Measurements from ENCODE around the gene TMEM135.

Gene TMEM135

DNA sequence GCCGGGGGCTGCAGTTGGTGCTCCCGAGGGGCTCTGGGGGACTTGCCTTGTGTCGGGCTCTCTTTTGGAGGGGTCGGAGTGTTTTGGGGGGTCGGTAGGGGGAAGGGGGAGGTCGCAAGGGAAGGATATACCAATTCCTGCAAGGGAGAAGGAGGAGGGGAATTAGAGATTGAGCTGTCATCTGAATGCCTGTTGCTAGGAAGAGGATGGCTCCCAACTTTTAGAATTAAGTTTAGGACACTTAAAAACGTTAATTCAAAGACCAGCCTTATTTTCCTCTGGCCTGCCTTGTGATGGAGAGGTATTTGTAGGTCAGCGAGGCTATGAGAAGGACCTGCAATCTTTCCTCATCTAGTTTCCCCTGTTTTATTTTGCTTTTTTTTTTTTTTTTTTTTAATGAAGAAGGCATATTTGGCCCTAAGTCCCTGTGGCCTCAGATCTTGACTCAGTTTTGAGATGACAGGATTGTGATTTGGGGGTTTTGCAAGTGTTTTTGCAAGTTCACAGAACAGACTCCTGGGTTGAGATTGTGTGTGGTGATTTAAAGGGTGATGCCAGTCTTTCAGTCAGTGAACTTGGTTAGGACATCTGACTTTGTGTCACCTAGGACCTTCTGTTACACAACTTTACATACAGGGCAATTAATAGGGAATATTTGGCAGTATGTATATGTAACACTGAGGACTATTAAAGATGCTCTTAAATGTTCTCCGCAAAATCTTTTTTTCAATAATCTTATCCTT is 672 bp downstream of the TMEM135 start:
- Histone ChIP-seq H3K4me3 (ENCODE audit: low read depth in 1 of 2, low read length in 2 of 2) (peak overlapping the region; percentile 91 to 94), H3K4me1 (ENCODE audit: control insufficient read depth in 1 of 2, insufficient read depth in 2 of 2, low read length in 2 of 2) (peaks cover 23 to 27% of the 10 kb centered on the region in 2 donors), H3K9ac (ENCODE audit: low read depth in 1 of 2, low read length in 2 of 2) (peak overlapping the region; percentile 89 to 93), H3K27ac (ENCODE audit: low read depth, low read length) (peak overlapping the region; percentile 69), H3K36me3 (ENCODE audit: control insufficient read depth in 1 of 2, insufficient read depth in 2 of 2, low read length in 2 of 2) (no peaks in the 10 kb centered on the region), H3K27me3 (ENCODE audit: control insufficient read depth in 1 of 2, insufficient read depth in 2 of 2, low read length in 2 of 2) (no peaks in the 10 kb centered on the region), H3K9me3 (ENCODE audit: control insufficient read depth in 1 of 2, low read length in 2 of 2) (no peaks in the 10 kb centered on the region)

DNA sequence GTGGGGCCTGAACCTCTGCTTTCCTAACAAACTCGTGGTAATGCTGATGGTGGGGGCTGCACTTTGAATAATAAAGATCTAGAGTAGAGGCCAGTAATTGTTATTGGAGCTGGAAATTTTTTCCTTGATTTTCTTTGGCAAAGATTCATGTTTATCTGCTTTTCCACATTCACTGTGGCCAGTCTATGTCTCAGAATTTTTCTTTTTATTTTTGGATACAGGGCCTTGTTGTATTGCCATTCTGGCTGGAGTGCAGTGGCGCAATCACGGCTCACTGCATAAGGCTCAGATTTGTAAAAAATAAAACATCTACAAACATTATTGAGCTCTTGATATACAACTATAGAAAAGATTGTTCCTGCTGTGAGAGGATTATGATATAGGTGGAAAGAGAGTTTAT is 1.6 kb downstream of the TMEM135 start:
- H3K4me3 ChIP-seq (ENCODE audit: low read depth in 1 of 2, low read length in 2 of 2), result peak overlapping the region; percentile 25 to 94
- no peak overlapping the region for H3K9ac ChIP-seq (ENCODE audit: low read depth in 1 of 2, low read length in 2 of 2)
- H3K9me3 ChIP-seq (ENCODE audit: control insufficient read depth in 1 of 2, low read length in 2 of 2), result no peaks in the 10 kb centered on the region
- H3K27ac ChIP-seq (ENCODE audit: low read depth, low read length), result no peak overlapping the region
- H3K36me3 ChIP-seq (ENCODE audit: control insufficient read depth in 1 of 2, insufficient read depth in 2 of 2, low read length in 2 of 2), result no peaks in the 10 kb centered on the region
- H3K4me1 ChIP-seq (ENCODE audit: control insufficient read depth in 1 of 2, insufficient read depth in 2 of 2, low read length in 2 of 2), result peaks cover 23 to 27% of the 10 kb centered on the region in 2 donors
- H3K27me3 ChIP-seq (ENCODE audit: control insufficient read depth in 1 of 2, insufficient read depth in 2 of 2, low read length in 2 of 2), result no peaks in the 10 kb centered on the region

DNA sequence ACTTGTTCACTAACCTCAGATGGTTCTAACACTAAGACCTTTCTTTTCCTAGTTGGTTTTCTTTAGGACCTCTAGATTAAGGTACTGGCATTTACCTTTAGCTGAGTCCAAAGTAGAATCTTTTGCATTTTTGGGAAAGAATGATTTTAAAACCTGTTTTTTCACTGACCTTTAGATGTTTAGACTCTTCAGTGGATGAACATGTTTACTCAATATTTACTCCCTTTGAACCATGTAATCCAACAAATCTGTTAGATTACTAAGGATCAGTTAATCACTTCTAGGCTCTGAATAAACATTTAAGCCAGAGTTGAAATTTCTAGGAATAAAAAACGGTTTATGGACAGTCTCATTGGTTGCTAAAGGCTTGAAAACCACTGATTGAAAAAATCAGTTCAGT is 6.2 kb downstream of the TMEM135 start:
- Histone ChIP-seq H3K27me3 (ENCODE audit: control insufficient read depth in 1 of 2, insufficient read depth in 2 of 2, low read length in 2 of 2) (no peaks in the 10 kb centered on the region), H3K9me3 (ENCODE audit: control insufficient read depth in 1 of 2, low read length in 2 of 2) (no peaks in the 10 kb centered on the region)

DNA sequence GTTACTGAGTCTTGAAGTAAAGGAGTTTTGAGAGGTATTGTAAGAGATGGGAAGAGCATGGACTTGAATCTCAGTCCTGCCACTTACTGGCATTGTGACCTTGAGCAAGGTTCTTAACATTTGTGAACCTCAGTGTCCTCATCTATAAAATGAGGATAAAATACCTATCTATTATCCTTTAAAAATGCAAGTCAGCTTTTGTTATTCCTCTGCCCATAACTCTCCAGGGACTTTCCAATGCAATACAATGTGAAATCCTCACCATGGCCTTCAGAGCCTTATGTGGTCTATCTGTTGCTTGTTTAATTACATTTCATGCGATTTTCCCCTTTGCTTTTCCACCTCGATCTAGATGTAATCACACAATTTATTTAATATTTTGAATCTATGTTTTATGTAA is 9.1 kb downstream of the TMEM135 start:
- Histone ChIP-seq H3K36me3 (ENCODE audit: control insufficient read depth in 1 of 2, insufficient read depth in 2 of 2, low read length in 2 of 2) (peaks cover 0 to 5% of the 10 kb centered on the region in 2 donors), H3K9me3 (ENCODE audit: control insufficient read depth in 1 of 2, low read length in 2 of 2) (no peaks in the 10 kb centered on the region), H3K27me3 (ENCODE audit: control insufficient read depth in 1 of 2, insufficient read depth in 2 of 2, low read length in 2 of 2) (no peaks in the 10 kb centered on the region), H3K9ac (ENCODE audit: low read depth in 1 of 2, low read length in 2 of 2) (no peak overlapping the region), H3K27ac (ENCODE audit: low read depth, low read length) (no peak overlapping the region), H3K4me1 (ENCODE audit: control insufficient read depth in 1 of 2, insufficient read depth in 2 of 2, low read length in 2 of 2) (no peaks in the 10 kb centered on the region), H3K4me3 (ENCODE audit: low read depth in 1 of 2, low read length in 2 of 2) (no peak overlapping the region)

More for the DNA sequence above, 6.2 kb downstream of the TMEM135 start:
- H3K36me3 ChIP-seq (ENCODE audit: control insufficient read depth in 1 of 2, insufficient read depth in 2 of 2, low read length in 2 of 2), result peaks cover 0 to 5% of the 10 kb centered on the region in 2 donors
- no peak overlapping the region for H3K4me3 ChIP-seq (ENCODE audit: low read depth in 1 of 2, low read length in 2 of 2)
- H3K4me1 ChIP-seq (ENCODE audit: control insufficient read depth in 1 of 2, insufficient read depth in 2 of 2, low read length in 2 of 2), result peaks cover 10 to 12% of the 10 kb centered on the region in 2 donors
- no peak overlapping the region for H3K9ac ChIP-seq (ENCODE audit: low read depth in 1 of 2, low read length in 2 of 2)
- H3K27ac ChIP-seq (ENCODE audit: low read depth, low read length), result no peak overlapping the region

DNA sequence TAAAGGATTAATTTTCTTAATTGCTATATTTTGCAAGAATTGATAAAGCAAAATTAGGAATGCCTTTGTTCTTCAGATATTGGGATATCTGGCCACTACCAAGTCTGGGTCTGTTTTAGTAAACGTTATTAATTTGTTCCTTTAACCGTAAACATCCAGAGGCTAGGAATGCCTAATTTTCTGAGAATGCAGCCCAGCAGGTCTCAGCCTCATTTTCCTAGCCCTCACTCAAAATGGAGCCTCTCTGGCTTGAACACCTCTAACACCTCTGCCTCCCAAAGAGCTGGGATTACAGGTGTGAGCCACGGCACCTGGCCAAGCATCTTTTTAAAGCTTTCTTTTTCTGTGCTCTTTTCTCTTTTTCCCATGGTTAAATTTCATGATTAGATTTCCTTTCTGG is 18.4 kb downstream of the TMEM135 start:
- Histone ChIP-seq H3K4me3 (ENCODE audit: low read depth in 1 of 2, low read length in 2 of 2) (no peak overlapping the region), H3K36me3 (ENCODE audit: control insufficient read depth in 1 of 2, insufficient read depth in 2 of 2, low read length in 2 of 2) (no peaks in the 10 kb centered on the region), H3K27me3 (ENCODE audit: control insufficient read depth in 1 of 2, insufficient read depth in 2 of 2, low read length in 2 of 2) (no peaks in the 10 kb centered on the region), H3K4me1 (ENCODE audit: control insufficient read depth in 1 of 2, insufficient read depth in 2 of 2, low read length in 2 of 2) (no peaks in the 10 kb centered on the region), H3K9ac (ENCODE audit: low read depth in 1 of 2, low read length in 2 of 2) (no peak overlapping the region), H3K27ac (ENCODE audit: low read depth, low read length) (no peak overlapping the region), H3K9me3 (ENCODE audit: control insufficient read depth in 1 of 2, low read length in 2 of 2) (no peaks in the 10 kb centered on the region)

DNA sequence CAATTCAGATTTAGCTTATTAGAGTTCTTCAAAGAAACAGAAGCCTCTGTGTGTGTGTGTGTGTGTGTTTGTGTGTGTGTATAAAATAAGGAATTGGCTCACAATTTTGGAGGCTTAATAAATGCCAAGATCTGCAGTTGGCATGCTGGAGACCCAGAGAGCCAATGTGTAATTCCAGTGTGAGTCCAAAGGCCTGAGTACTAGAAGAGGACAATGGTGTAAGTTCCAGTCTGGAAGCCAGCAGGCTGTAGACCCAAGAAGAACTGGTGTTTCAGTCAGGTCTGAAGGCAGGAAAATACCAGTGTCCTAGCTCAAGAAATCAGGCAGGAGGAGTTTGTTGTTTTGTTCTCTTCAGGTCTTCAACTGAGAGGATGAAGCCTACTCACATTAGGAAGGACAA is 20.0 kb downstream of the TMEM135 start:
- Histone ChIP-seq H3K36me3 (ENCODE audit: control insufficient read depth in 1 of 2, insufficient read depth in 2 of 2, low read length in 2 of 2) (no peaks in the 10 kb centered on the region), H3K4me1 (ENCODE audit: control insufficient read depth in 1 of 2, insufficient read depth in 2 of 2, low read length in 2 of 2) (no peaks in the 10 kb centered on the region), H3K27ac (ENCODE audit: low read depth, low read length) (no peak overlapping the region), H3K27me3 (ENCODE audit: control insufficient read depth in 1 of 2, insufficient read depth in 2 of 2, low read length in 2 of 2) (no peaks in the 10 kb centered on the region), H3K9me3 (ENCODE audit: control insufficient read depth in 1 of 2, low read length in 2 of 2) (no peaks in the 10 kb centered on the region), H3K4me3 (ENCODE audit: low read depth in 1 of 2, low read length in 2 of 2) (no peak overlapping the region), H3K9ac (ENCODE audit: low read depth in 1 of 2, low read length in 2 of 2) (no peak overlapping the region)

DNA sequence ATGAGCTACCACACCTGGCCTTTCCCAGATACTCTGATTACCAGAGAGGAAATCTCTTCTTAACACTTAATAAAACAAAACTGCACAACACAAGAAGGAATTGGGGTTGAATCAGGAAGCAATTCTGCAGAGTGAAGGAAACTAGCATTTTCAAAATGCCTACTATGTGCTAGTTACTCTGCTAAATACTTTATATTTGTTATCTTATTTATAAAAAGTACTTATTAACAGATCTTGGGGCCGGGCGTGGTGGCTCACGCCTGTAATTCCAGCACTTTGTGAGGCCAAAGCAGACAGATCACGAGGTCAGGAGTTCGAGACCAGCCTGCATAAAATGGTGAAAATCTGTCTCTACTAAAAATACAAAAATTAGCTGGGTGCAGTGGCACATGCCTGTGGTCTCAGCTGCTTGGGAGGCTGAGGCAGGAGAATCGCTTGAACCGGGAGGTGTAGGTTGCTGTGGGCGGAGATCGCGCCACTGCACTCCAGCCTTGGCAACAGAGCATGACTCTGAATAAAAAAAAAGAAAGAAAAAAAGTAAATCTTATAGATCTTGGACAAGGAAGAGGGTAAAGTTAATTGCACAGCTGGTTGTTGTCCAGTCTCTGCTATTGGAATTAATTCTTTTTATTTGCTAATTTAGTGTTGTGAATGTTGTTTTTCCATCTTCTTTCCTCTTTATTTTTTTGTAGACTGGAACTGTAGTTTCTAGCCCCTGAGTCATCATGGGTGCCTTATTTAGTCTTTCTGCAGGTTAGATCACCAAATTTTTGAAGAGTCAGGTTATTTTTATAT is 22.1 kb downstream of the TMEM135 start:
- Histone ChIP-seq H3K27ac (ENCODE audit: low read depth, low read length) (no peak overlapping the region), H3K9me3 (ENCODE audit: control insufficient read depth in 1 of 2, low read length in 2 of 2) (no peaks in the 10 kb centered on the region), H3K4me3 (ENCODE audit: low read depth in 1 of 2, low read length in 2 of 2) (no peak overlapping the region), H3K27me3 (ENCODE audit: control insufficient read depth in 1 of 2, insufficient read depth in 2 of 2, low read length in 2 of 2) (no peaks in the 10 kb centered on the region), H3K4me1 (ENCODE audit: control insufficient read depth in 1 of 2, insufficient read depth in 2 of 2, low read length in 2 of 2) (no peaks in the 10 kb centered on the region), H3K9ac (ENCODE audit: low read depth in 1 of 2, low read length in 2 of 2) (no peak overlapping the region), H3K36me3 (ENCODE audit: control insufficient read depth in 1 of 2, insufficient read depth in 2 of 2, low read length in 2 of 2) (no peaks in the 10 kb centered on the region)

DNA sequence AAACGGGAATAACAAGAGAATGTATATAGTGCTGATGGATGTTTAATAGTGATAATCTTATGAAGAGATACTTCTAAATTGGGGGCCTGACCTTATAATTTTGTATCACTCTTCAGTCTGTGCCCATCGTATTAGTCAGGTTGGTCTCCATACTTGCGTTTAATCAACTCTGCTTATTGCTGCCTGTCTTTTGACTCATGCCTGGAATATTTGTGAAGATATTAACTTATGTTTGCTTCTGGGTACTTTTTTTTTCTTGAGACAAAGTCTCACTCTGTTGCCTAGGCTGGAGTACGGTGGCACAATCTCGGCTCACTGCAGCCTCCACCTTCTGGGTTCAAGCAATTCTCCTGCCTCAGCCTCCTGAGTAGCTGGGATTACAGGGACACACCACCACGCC is 24.0 kb downstream of the TMEM135 start:
- Histone ChIP-seq H3K4me3 (ENCODE audit: low read depth in 1 of 2, low read length in 2 of 2) (no peak overlapping the region), H3K4me1 (ENCODE audit: control insufficient read depth in 1 of 2, insufficient read depth in 2 of 2, low read length in 2 of 2) (no peaks in the 10 kb centered on the region), H3K27ac (ENCODE audit: low read depth, low read length) (no peak overlapping the region), H3K27me3 (ENCODE audit: control insufficient read depth in 1 of 2, insufficient read depth in 2 of 2, low read length in 2 of 2) (no peaks in the 10 kb centered on the region), H3K9me3 (ENCODE audit: control insufficient read depth in 1 of 2, low read length in 2 of 2) (no peaks in the 10 kb centered on the region), H3K9ac (ENCODE audit: low read depth in 1 of 2, low read length in 2 of 2) (no peak overlapping the region), H3K36me3 (ENCODE audit: control insufficient read depth in 1 of 2, insufficient read depth in 2 of 2, low read length in 2 of 2) (no peaks in the 10 kb centered on the region)

DNA sequence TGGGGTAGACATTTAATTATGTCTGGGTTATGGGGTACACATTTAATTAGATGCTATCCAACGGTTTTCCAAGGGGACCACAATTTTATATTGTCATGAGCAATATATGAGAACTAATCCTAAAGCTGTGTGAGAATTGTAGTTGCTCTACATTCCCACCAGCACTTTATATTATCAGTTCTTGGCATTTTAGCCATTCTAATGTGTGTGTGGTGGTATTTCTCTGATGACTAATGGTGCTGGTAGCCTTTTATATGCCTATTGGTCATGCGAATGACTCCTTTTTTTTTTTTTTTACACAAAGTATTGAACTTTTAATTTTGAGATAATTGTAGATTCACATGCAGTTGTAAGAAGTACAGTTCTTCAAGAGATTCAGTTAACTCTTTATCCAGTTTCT is 26.2 kb downstream of the TMEM135 start:
- Histone ChIP-seq H3K36me3 (ENCODE audit: control insufficient read depth in 1 of 2, insufficient read depth in 2 of 2, low read length in 2 of 2) (no peaks in the 10 kb centered on the region), H3K9ac (ENCODE audit: low read depth in 1 of 2, low read length in 2 of 2) (no peak overlapping the region), H3K4me3 (ENCODE audit: low read depth in 1 of 2, low read length in 2 of 2) (no peak overlapping the region), H3K27ac (ENCODE audit: low read depth, low read length) (no peak overlapping the region), H3K4me1 (ENCODE audit: control insufficient read depth in 1 of 2, insufficient read depth in 2 of 2, low read length in 2 of 2) (no peaks in the 10 kb centered on the region), H3K27me3 (ENCODE audit: control insufficient read depth in 1 of 2, insufficient read depth in 2 of 2, low read length in 2 of 2) (no peaks in the 10 kb centered on the region), H3K9me3 (ENCODE audit: control insufficient read depth in 1 of 2, low read length in 2 of 2) (no peaks in the 10 kb centered on the region)

DNA sequence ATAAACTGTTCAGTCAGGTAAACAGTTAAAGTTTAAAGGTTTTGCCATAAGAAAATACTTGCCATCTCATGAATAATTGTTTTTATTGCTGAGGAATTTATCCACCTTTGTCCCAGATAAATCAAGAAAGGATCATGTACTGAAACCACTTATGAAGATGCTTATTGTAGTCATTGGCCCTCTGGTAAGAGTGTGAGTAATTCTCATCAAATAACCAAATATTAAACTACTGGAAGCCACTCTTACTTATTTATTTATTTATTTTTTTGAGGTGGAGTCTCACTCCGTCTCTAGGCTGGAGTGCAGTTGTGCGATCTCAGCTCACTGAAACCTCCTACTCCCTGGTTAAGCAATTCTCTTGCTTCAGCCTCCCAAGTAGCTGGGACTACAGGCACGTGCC is 35.1 kb downstream of the TMEM135 start:
- no peaks in the 10 kb centered on the region for H3K27me3 ChIP-seq (ENCODE audit: control insufficient read depth in 1 of 2, insufficient read depth in 2 of 2, low read length in 2 of 2)
- H3K36me3 ChIP-seq (ENCODE audit: control insufficient read depth in 1 of 2, insufficient read depth in 2 of 2, low read length in 2 of 2), result peaks cover 0 to 15% of the 10 kb centered on the region in 2 donors
- H3K4me1 ChIP-seq (ENCODE audit: control insufficient read depth in 1 of 2, insufficient read depth in 2 of 2, low read length in 2 of 2), result no peaks in the 10 kb centered on the region
- no peak overlapping the region for H3K27ac ChIP-seq (ENCODE audit: low read depth, low read length)
- H3K4me3 ChIP-seq (ENCODE audit: low read depth in 1 of 2, low read length in 2 of 2), result no peak overlapping the region
- H3K9me3 ChIP-seq (ENCODE audit: control insufficient read depth in 1 of 2, low read length in 2 of 2), result no peaks in the 10 kb centered on the region
- H3K9ac ChIP-seq (ENCODE audit: low read depth in 1 of 2, low read length in 2 of 2), result no peak overlapping the region

Data from duodenal mucosa (tissue), 2 donors.